HTERT RPE-1 (cell line): ENCODE measurements around the gene AP3B1.

Source experiments
- in situ Hi-C: fragments of 300-500 bp; cut with MboI; formaldehyde crosslinking; loops from 4 replicates; pipeline ENCODE4 v1.14.3; 2020; ENCODE audit warnings: low sequenced_read_pairs

The AP3B1 gene

DNA sequence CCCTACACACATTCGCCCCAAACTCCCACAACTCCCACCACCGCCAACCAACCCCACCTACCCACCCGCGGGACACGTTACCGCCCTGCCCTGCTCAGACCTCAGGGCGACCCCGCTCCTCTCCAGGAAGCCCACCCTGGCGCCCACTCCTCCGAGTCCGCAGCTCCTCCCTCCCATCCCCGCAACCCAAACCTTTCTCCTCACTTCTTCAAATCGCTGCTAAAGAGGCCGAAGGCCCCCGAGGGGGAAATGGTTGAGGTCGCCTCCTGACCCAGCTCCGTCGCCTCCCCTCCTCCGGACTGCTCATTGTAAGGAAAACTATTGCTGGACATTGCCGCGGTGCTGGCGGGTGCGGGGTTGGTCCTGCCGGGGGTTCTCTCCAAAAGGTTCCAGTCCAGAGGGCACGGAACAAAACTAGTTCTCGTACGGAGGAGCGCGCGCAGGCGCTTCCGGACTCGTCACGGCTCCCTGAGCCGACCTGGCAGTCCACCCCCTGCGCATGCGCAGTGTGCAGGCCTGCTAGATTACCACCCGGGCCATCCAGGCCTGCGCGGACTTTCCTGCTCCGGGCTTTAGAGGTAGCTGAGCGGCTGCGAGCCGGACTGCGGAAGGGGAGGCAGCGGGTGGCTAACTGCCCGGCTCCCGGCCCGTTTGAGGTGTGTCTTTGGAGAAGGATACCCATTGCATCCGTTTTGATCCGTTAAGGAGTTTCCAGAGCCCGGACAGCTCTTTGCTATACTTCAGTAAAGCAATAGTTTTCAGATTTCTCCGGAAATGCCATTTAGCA, at the start of gene AP3B1:
TSS of gene AP3B1 (minus strand) at position 451 of the 787 bp plus-strand sequence. CDS start at position 332, 119 bp downstream.
- in situ Hi-C loops: no loop called here

DNA sequence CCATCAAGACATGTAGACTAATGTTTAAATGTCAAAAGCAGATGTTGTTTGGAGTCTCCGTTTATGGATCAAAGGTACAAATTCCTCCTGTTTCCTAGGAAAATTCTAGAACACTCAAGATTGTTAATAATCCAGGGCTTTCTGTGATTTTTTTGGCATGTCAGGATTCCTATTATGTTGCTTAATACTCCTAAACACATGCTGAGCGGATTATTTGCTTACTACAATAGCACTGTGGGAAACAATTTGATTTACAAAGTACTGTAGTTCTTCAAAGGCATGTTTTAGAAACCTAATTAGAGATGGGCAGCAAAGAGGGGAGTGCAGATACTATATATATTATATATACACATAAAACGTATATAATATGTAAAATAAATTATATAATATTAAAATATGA, 46.9 kb upstream of the AP3B1 start:
- in situ Hi-C loops: no loop called here

DNA sequence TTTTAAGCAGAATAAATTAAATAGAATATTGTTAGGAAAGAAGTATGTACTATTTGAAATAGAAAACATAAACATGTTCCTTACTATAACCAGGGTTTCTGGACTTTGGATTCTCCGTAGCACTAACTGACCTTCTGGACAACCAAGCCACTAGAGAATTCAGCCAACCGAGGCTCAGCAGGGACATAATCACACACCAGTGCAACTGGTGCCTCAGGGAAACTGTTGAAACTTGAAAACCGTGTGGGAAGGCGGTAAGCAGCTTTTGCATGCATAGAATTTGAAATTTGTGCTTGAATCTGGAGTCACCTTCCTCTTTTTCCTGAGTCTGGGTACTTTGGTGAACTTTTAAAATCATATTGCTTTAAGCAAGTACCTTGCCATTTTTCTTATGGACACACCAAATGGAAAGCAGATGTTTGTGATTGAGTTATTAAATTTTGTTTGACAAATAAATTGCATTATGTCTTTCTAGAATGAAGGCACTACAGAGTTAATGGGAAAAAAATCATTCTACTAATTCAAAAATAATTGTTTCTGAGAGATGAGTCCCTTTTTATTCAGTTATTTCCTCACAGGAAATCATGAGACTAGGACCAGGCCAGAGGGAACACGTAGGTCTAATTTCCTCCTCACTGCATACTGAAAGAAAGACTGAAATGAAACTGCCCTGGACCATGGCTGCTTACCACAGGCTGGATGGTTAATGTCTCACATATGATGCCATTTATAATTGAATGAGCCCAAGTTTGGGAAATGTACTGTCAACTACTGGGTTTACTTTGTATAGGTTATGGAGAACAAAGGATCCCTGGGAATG, 45.3 kb upstream of the AP3B1 start:
- in situ Hi-C loops: no loop called here

DNA sequence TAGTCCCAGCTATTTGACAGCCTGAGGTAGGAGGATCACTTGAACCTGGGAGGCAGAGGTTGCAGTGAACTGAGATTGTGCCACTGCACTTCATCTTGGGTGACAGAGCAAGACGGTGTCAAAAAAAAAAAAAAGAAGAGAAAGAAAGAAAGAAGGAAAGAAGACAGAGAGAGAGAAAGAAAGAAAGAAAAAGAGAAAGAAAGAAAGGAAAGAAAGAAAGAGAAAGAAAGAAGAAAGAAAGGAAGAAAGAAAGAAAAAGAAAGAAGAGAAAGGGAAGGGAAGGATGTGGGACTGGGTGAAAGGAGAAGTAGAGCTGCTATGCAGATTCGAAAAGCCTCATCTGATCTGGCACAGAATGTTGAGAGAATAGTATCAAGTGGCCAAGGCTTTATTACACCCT, 42.2 kb upstream of the AP3B1 start:
- in situ Hi-C loops: no loop called here

DNA sequence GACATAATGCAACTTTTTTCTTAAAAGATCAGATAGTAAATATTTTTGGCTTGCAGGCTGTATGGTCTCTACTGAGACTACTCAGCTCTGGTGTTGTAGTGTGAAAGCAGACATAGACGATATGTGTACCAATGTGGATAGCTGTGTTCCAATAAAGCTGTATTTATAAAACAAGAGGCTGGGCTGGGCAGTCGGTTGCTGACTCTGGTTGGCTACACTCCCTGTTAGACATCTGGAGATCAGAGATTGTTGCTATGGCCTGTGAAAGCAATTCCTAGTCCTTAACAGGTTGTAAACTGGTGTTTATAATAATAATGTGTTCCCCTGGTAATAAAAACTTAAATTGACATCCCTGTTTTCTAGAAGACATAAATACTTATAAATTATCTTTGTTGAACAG, 41.5 kb upstream of the AP3B1 start:
- in situ Hi-C loops: no loop called here

GRCh38 chr5:78334811-78335210, 40.3 kb upstream of the AP3B1 start:
- in situ Hi-C loops: no loop called here

DNA sequence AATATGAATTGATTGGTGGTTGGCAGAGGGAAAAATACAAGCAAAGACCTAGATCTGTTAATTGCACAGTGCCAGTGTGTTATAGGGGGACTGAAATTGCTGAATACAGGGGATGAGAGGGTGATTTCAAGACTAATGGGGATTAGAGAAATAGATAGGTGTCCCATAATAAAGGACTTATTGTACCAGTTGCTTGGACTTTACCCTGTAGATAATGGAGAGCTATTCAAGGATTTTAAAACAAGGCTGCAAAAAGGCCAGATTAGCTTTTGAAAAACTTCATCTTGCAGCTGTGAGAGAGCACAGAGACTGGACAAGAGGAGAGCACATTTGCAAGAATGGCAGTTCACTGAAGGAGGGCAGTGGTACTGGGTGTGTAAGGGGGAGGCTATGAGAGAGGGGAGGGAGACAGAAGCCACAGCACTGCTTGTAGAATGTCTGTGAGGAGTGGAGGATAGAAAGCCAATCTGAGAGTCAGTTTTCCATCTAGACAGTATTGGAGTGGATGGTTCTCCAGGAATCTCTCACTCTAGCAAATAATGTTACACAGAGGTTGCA, 37.1 kb upstream of the AP3B1 start:
- in situ Hi-C loops: no loop called here

DNA sequence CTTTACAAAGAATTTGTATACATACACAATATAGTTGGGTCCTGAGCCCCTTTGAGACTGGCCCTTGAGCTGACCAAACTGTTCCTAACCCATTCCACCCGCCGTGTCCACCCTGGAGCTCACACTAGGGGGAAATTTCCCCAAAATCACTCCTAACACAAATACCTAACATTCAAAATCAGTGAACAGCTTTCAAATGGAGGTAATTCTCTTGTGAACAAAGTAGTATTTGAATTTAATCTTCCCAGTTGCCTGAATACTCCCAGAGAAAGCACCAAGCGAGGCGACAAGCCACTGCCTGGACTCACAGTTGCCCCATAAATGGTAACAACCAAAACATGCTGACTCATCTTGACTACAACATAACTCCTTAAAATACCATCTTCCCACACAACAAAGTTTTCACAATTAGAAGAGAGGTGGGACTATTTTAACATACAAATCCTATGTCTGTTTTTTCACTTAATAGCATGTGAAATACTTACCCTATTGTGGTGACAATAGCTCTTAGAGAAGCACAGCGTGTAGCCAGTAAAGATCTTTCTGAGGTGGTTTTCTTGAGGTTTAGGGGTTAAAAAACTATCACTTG, 34.2 kb upstream of the AP3B1 start:
- in situ Hi-C loops: no loop called here

- in situ Hi-C loops: no loop called here
Measured at GRCh38 chr5:78327761-78328510, 33.4 kb upstream of the AP3B1 start.

DNA sequence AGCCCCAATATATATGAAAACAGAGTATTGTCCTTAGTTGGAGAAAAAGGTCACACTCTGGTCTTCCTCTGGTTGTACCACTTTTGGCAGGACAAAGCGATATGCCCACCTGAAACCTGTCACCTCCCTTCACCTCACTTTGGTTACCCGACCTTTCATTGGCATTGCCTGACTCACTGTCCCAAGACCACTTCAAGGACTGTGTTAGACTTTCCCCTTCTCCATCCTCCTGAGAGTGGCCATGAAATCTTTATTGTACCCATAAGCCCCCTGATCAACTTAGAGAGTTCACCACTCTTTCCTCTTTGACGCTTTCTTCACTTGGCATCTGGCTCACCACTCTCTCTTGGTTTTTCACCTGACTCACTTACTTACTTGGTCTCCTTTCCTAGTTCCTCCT, 32.4 kb upstream of the AP3B1 start:
- in situ Hi-C loops: no loop called here

DNA sequence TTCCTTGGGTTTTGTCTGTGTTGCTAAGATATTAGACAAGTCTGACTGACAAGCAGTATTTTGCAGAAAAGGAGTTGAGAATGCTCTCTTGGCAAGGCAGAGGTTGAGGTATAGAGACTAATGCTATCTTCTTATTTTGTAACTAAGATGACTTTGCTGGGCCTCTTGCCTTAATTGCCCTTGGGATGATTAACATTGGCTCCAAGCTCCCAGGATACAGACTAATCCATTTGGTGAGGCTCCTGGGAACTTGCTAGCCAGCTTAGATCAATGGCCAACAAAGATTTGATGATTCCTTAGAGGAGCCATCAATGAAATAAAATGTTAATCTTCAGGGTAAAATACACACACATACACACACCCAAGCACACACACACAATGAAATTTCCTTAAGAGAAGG, 28.7 kb upstream of the AP3B1 start:
- in situ Hi-C loops: no loop called here

- in situ Hi-C loops: no loop called here
Measured at GRCh38 chr5:78320401-78320800, 25.9 kb upstream of the AP3B1 start.

GRCh38 chr5:78318337-78318736, 23.8 kb upstream of the AP3B1 start:
- in situ Hi-C loops: no loop called here

DNA sequence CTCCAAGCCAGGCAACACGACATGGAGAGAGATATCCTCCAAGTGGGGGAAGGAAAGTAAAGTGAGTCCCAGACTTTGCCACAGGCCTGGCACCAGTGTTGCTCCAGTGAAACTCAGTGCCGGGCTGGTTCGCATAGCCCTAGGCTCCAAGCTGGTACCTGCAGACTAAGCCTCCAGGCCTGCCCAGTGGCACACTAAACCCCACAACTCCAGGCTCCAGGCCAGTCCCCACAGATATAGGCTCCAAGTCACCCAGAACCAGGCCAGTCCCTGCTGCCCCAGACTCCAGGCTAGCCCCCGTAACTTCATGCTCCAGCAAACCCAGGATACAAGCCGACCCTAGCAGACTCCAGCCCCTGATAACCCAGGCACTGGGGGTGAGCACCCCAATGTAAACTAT, 23.0 kb upstream of the AP3B1 start:
- in situ Hi-C loops: no loop called here

GRCh38 chr5:78308703-78309102, 14.2 kb upstream of the AP3B1 start:
- in situ Hi-C loops: no loop called here

GRCh38 chr5:78300464-78301045, 6.1 kb upstream of the AP3B1 start:
- in situ Hi-C loops: no loop called here

DNA sequence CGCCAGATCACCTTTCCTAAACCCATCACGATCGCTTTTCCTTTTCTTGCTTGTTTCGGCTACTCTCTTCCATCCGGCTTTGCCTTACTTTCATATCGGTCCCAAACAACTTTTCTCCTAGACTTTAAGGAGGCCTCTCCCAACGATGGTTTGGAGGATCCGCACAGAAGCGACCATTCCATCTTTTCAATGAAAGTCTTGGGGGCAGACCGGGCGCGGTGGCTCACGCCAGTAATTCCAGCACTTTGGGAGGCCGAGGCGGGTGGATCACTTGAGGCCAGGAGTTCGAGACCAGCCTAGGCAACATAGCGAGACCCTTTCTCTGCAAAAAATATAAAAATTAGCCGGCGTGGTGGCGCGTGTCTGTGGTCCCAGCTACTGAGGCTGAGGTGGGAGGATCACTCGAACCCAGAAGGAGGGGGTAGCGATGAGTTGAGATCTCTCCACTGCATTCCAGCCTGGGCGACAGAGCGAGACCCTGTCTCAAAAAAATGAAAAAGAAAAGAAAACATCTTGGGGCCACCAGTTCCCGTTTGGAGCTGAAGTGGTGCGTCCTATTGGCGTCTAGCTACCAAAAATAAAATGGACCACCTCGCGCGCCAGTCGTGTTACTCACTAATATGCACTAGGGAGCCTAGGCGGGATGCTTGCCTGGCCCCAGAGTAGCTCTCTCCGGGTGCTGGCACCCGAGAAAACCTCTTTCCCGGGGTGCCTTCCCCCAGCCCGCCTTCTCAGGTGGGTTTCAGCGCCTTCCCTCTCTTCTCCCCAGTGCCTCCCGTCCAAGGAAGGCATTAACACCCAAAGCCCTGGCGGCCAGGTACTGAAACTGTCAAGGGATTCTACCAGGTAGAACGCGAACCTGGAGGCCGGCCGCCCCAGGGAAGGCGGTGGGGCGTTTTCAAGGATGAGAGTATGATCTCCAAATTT, 800 bp upstream of the AP3B1 start:
- in situ Hi-C loops: no loop called here

GRCh38 chr5:78293851-78294247, 649 bp downstream of the AP3B1 start:
- in situ Hi-C loops: no loop called here

- in situ Hi-C loops: no loop called here
Measured at GRCh38 chr5:78291687-78292086, 2.8 kb downstream of the AP3B1 start.
